ENCODE results near the gene QPCTL. TPM values are rescaled to one million over a fixed set of nuclear protein-coding genes. Genes with fewer than 3 reads are reported as not detected.

Gene QPCTL
- total RNA-seq, 1 experiment from 2014 or later: 13.7 TPM

- peaks cover 2% of the 10 kb centered on the region for H3K79me1 ChIP-seq (ENCODE audit: insufficient read depth, low read depth, low read length, poor library complexity, severe bottlenecking)
- no peaks in the 10 kb centered on the region; the same call in 1 of the 2 replicates for H3K27me3 ChIP-seq (ENCODE audit: insufficient read depth, low read length)
- no peaks in the 10 kb centered on the region; the same call in 1 of the 2 replicates for H3K4me1 ChIP-seq (ENCODE audit: insufficient read depth, low read length)
- H4K5ac ChIP-seq (ENCODE audit: insufficient read length, low read depth, low read length): no peak within 1 kb of the TSS
- H4K20me1 ChIP-seq (ENCODE audit: control insufficient read depth, insufficient read depth, insufficient read length): no peaks in the 10 kb centered on the region
- H2BK12ac ChIP-seq (ENCODE audit: insufficient read length, low read depth, low read length): no peak within 1 kb of the TSS
- H3T11ph ChIP-seq (ENCODE audit: low read length): no peak within 1 kb of the TSS
- H2BK20ac ChIP-seq (ENCODE audit: low read depth, low read length, poor library complexity, severe bottlenecking): no peak within 1 kb of the TSS
- WGBS (ENCODE audit: extremely low coverage, insufficient read length, low lambda C conversion rate): no CpG with 5 or more reads among the region's 59 CpGs
- no peak within 1 kb of the TSS for H2AFZ ChIP-seq (ENCODE audit: low read length)
- H3K9me3 ChIP-seq (ENCODE audit: control insufficient read depth, low read depth, low read length): no peaks in the 10 kb centered on the region
- no peak within 1 kb of the TSS for H3K27ac Mint-ChIP-seq
- H3K9ac ChIP-seq (ENCODE audit: extremely low read depth, insufficient read length, low read length): no peak within 1 kb of the TSS
- H3K56ac ChIP-seq (ENCODE audit: insufficient read length, low read depth, low read length): no peak within 1 kb of the TSS
- H2BK120ac ChIP-seq (ENCODE audit: low read depth, low read length, poor library complexity, severe bottlenecking): no peak within 1 kb of the TSS
- no peak within 1 kb of the TSS for H3K23ac ChIP-seq (ENCODE audit: insufficient read length, low read depth, low read length)
- no peak within 1 kb of the TSS for H3K4me2 ChIP-seq (ENCODE audit: insufficient read depth, insufficient read length, low read length)
- no peak within 1 kb of the TSS for H2AK5ac ChIP-seq (ENCODE audit: insufficient read length, low read length)
- no peak within 1 kb of the TSS for H3K27ac ChIP-seq (ENCODE audit: insufficient read length, low read depth, low read length)
- peaks cover 2% of the 10 kb centered on the region for H3K27me3 Mint-ChIP-seq (ENCODE audit: low read depth)
- no peak within 1 kb of the TSS for H2BK15ac ChIP-seq (ENCODE audit: low read depth, low read length)
- H3K79me2 ChIP-seq (ENCODE audit: insufficient read depth, low read length): no peaks in the 10 kb centered on the region; the same call in 1 of the 2 replicates
- no peak within 1 kb of the TSS for H3K4ac ChIP-seq (ENCODE audit: low read depth, low read length)
- no peak within 1 kb of the TSS for H4K91ac ChIP-seq (ENCODE audit: insufficient read length, low read depth, low read length)
- no peaks in the 10 kb centered on the region for H3K36me3 Mint-ChIP-seq (ENCODE audit: insufficient read depth in 1 of 3, low read depth in 3 of 3)
- no peak for TF ChIP-seq CTCF (conservative IDR thresholded peaks at IDR 0.05)
- no peak for DNase-seq
- no peak within 1 kb of the TSS for H3K4me3 Mint-ChIP-seq
- no peaks in the 10 kb centered on the region for H3K23me2 ChIP-seq (ENCODE audit: insufficient read length, low read depth, low read length, poor library complexity, severe bottlenecking)
- no peak within 1 kb of the TSS for H2BK5ac ChIP-seq (ENCODE audit: insufficient read length, low read length)
- no peak within 1 kb of the TSS for H4K8ac ChIP-seq (replicated peaks; ENCODE audit: insufficient read length, low read depth, low read length)
- no peak within 1 kb of the TSS for H3K18ac ChIP-seq (ENCODE audit: insufficient read length, low read depth, low read length)
- H3K4me1 Mint-ChIP-seq: peaks cover 10 to 15% of the 10 kb centered on the region in 2 experiments
- no peak within 1 kb of the TSS for H3K14ac ChIP-seq (ENCODE audit: insufficient read depth, low read length)
- H3K9me3 Mint-ChIP-seq: no peaks in the 10 kb centered on the region
Measured at GRCh38 chr19:45733160-45733810, 40.8 kb downstream of the QPCTL start, which contains the start of gene MEIOSIN. Gene MEIOSIN, plus strand, starts transcription at chr19:45733439. Its CDS starts 1,938 bp downstream, at chr19:45735377.
